ENCODE results near the gene MCMBP.

DNA sequence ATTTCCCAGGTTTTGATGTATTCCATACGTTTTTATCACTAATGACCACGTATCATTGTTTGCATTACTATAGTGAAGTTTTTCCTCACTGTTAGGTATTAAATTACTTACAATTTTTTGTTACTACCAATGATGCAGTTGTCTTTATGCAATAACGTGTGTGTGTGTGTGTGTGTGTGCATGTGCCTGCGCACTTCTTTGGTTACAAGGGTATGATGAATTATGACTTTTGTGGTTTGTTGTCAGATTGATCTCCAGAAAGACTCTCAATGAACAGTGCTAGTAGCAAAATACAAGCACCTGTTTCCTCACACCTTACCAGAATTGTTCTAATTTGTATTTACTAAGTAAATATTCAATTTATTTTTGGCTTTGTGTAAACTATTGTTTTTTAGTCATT is 51.5 kb downstream of the MCMBP start:
- no peak for TF ChIP-seq ZNF274 (IDR thresholded peaks at IDR 0.05; ENCODE audit: low read depth, low read length)
- no peak for TF ChIP-seq YY1 (IDR thresholded peaks at IDR 0.05; ENCODE audit: insufficient read depth, insufficient read length)
- TF ChIP-seq SUZ12 (IDR thresholded peaks at IDR 0.05; ENCODE audit: extremely low read depth, insufficient read depth, insufficient read length) = no peak

Measured in NT2/D1 (cell line).